GM19240 (cell line): ENCODE data around the gene NSD2.

Experiments used
- DNase-seq: peaks from one replicate; pipeline ENCODE4 v3.0.0; 2011; ENCODE audit warnings: low spot score; ENCODE audit not compliant: insufficient read length

NSD2 gene

DNA sequence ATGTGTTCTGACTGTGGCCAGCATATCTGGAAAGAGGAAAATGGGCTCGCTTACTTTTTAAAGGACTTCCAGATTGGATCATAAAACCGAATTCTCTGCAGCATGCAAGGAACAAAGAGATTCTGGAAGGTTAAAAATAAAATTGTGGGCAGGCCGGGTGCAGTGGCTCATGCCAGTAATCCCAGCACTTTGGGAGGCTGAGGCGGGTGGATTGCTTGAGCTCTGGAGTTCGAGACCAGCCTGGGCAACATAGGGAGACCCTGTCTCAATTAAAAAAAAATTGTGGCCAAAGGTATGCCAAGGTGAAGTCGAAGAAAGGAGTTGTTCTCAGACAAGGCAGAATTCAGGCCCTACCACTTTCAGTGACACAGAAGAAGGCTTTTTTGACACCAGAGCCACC is 99.7 kb downstream of the NSD2 start:
- no peak for DNase-seq

GRCh38 chr4:1971456-1972200 is 100.4 kb downstream of the NSD2 start:
- DNase-seq = no peak

DNA sequence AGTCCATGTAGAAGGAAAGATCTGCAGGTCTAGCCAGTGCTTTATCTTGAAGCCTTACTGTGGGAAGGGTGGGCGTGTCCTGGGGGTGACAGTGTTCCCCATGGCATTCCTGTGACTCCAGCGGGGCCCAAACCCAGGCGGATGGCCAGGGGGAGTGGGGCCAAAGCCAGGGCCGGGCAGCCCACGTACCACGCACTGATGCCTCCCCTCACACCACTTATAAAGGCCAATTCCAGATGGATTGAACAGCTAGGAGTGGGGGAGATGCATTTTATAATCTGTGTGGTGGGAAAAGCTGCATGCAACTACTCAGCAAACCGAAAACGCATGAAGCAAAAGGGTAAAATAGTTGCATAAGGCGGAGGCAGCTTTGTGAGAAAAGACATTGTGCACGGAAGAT is 101.2 kb downstream of the NSD2 start:
- no peak for DNase-seq

- no peak for DNase-seq
These were observed 102.0 kb downstream of the NSD2 start for GRCh38 chr4:1973218-1973617.

DNA sequence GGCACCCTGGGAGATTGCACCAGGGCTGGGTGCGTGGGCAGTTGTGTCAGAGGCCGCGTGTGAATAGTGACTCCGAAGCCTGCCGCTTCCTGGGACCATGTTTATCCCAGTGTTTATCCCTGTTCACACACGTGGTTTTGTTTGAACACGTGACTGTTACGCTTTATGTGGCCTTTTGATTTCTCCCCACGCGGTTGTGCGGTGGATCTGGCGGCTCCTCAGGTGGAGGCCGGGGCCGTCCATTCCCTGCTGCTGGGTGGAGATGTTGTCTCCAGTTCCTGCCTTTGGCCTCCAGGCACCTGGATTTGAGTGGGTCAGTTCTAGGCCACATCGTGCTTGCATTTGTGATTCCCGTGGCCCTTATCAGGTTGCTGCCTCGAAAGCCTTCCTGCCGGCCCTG is 102.5 kb downstream of the NSD2 start:
- DNase-seq = no peak

- DNase-seq = no peak
These were observed 103.6 kb downstream of the NSD2 start for GRCh38 chr4:1974840-1975239.

DNA sequence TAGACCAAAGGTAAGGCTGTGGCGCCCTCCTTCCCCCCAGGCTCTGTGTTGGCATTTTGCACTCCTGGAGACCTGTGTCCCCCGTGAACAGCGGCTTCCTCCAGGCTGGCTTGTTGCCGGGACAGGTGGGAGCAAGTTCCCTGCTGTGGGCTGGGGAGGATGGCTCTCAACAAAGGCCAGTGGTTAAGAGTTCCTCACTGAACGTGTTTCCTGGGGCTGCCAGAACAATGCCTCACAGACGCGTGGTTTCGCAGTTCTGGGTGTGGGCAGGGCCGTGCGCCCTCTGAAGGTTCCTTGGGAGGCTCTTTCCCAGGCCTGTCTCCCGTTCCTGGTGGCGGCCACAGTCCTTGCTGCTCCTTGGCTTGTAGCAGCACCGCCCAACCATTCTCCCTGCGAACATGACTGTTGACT is 104.2 kb downstream of the NSD2 start:
- DNase-seq = no peak

- no peak for DNase-seq
These were observed 104.7 kb downstream of the NSD2 start for GRCh38 chr4:1975880-1976279.

GRCh38 chr4:1976416-1977352 is 105.5 kb downstream of the NSD2 start:
- no peak for DNase-seq

DNA sequence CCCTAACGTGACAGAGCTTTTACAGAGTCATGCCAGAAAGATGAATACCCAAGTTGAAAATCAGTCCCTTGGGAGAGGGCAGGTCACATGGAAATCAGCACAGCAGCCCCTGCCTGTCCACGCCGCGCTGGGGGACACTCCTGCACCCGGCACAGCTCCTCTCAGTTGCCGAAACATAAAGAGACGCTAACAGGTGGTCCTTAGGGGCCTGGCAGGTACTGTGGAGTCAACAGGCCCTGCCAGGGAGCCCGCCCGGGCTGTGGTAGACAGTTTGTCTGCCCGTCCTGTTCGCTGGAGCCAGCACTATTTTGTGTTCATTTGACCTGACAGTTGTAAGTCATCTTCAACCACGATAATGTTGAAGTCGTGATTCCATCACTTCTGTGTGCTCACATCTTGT is 107.0 kb downstream of the NSD2 start:
- no peak for DNase-seq

DNA sequence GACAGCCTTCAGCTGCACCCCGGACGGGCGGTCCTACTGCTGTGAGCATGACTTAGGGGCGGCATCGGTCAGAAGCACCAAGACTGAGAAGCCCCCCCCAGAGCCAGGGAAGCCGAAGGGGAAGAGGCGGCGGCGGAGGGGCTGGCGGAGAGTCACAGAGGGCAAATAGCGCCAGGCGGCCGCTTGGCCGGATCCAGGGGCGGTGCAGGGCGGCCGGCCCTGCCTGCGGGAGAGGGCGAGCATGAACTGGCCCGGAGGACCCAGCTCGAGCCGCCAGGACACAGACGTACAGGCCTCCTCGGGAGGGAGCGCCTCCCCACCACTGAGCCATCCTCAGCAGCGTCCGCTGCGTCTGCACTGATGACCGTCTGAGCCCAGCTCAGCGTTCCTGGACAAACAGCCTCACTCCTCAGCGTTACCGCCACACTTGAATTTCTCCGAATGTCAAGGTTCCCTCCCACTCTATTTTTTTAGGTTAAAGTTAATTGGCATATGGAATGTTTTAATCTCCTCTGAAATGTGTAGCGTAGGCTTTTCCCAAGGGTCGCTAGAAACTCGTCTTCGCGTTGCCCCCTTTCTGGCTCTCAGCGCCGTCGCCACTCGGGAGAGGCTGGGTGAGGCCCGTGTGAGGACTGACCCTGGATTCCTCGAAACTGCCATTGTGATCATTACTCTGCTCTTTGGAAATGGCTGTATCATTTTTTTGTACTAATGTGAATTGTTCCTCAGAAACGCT is 107.7 kb downstream of the NSD2 start:
- no peak for DNase-seq

DNA sequence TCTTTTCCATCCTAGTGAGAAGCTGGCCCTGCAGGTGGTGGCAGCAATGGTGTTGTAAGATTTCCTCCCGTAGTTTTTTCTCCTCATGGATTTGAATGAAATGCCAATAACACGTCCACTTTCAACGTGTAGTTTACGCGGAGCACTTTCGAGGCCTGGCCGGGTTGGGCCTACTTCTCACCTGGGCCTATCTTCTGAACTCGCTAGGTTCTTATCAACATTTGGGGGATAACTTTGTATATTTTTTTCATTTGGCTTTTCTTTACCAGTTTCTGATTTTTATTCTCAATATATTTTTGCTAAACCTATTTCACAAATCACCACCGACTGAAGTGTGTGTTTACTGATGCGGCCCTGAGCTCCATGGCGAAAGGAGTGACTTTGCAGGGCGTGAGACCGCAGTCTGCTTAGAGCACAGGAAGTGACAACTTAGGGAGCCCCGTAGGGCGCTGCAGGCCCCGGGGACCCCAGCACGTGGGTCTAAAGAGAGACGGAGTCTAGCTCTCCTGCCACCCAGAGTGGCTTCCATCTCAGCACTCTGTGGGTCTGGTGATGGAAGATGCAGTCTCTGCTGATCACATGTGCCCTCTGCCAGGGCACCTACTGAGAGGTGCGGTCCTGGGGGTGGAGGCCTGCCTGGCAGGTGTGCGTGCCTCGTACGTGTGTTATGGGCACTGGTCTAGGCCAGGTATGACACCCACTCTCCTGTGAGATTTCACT is 108.4 kb downstream of the NSD2 start:
- no peak for DNase-seq

DNA sequence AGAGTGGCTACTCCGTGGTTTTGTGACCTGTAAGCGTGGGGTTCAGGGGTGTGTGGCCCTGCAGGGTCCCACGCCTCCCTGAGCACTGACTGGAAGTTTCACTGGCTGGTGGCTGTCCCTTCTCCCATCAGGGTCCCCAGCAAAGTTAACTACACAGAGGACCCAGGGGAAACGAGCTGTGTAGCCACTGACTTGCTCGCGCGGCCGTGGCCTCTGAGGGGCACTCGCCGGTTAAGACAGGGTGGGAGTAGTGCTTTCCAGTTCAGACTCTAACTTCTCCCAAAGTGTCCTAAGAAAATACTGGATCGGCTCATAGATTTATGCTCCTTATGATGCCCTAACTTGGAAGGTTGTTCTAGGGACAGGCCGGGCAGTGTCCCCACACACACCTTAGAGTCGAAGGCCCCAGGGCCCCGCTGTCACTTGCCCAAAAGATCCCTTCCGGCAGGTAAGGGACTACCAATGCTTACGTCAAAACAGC is 109.4 kb downstream of the NSD2 start:
- no peak for DNase-seq

- DNase-seq = no peak
These were observed 110.3 kb downstream of the NSD2 start for GRCh38 chr4:1981251-1982058.

DNA sequence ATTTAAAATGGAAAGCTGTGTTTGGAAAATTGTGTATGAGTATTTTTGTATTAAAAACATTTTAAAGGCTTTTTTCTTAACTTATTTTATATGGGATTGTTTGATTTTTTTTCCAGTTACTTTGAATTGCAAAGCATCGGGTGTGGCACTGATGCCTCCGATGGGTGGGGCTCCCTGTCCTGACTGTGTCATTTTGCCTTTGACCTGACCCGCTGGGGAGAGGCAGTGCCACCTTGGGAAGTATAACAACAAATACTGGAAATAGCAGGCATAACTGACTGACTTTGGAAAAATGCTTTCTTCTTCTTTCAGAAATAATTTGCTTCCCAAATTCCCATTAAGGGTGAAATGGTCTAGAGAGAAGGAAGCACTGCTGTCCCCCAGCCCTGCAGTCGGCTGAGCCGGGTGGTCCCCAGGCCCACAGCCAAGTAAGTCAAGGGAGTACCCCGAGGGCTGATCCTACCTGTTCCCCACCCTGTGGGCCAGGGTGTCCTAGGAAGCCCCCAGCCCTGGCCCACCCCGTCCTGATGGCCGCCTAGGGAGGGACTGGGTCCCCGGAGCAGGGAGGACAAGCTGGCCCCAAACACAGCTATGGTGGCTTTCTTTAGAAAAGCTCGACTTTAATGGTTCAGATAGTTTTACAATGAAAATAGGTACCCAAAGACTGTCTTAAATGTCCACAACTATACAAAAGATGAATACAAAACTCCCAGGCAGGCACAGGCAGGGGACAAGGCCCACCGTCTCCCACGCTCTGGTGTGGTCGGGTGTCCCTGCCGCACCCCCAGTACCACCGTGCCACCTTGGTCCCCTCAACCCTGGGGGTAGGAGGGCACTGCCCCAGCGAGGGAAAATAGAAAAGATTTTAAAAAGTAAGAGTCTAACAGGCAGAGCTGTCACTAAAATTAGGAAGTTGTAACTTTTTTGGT is 111.2 kb downstream of the NSD2 start:
- DNase-seq = no peak

DNA sequence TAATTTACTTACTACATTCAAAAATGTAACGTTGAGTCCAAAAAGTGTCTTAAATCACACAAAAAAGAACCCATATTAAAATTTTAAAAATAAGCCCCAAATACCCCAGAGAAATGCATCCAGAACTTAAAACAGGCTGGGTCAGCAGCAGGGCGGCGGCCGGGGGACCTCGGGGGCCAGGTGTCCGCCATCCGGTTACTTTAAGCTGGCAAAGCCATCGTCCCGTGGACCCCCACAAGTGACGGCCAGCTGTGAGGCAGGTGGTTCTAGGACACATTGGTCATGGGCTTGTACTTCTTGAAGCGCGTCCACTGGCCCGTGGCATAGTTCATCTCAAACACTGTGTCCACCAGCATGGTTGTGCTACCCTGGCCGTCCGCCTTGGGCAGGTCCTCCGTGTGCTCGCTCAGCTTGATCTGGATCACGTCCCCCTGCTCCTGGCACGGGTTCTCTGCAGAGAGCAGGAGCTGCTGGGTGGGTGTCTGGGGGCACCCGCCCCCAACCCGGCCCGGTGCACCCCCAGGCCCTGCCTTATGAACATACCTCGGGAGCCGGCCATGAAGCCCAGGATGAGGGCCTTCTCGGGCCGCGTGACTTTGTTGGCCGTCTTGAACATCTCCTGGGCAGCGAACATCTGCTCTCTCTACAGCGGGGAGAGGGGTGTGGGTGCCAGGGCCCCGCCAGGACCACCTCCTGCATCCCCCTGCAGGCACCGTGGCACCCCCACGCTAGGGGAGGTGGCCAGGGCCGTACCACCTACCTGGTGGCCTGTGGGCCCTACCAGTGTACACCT is 112.1 kb downstream of the NSD2 start:
- DNase-seq = no peak

DNA sequence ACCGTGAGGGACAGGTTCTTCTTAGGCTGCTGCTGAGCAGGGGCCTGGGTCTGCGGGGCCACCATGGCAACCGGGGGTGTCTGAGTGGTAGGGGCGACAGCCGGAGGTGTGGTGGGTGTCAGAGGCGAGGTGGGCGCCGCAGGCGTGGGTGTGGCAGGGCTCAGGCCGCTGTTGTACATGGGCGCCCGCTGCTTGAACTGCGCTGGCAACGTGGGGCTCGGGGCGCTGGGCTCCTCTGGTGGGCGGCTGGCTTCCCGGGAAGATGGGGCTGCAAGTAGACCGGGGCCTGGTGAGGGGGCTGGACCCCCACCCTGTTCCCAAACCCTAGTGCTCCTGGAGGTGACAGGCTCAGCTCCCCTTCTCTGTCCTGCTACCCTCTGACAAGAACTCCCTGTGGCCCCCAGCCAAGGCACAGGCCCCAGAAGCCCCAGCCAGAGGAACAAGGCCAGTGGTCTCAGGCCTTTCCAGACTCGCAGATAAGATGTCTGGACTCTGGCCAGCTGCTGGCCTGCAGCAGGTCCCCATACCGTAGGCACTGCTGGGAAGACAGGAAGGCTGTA is 112.7 kb downstream of the NSD2 start:
- DNase-seq = no peak
